Endodermal cell (in vitro differentiated cells): Measurements from ENCODE around the gene HES1. TPM values are rescaled to one million over a fixed set of nuclear protein-coding genes. Genes with fewer than 3 reads are reported as not detected.

Experiments
- DNase-seq: peaks from one replicate; pipeline ENCODE4 v3.0.0-alpha.2; 2017
- H3K27ac ChIP-seq: 2 replicates; pipeline ENCODE4 v1.5.1; 2013; ENCODE audit warnings: mild to moderate bottlenecking, low read depth, low read length, moderate library complexity
- H3K27me3 ChIP-seq: 2 replicates; pipeline ENCODE4 v1.6.1; 2013; ENCODE audit warnings: mild to moderate bottlenecking, low read length, moderate library complexity; ENCODE audit not compliant: insufficient read depth, control insufficient read depth, poor library complexity, severe bottlenecking
- H3K36me3 ChIP-seq: 2 replicates; pipeline ENCODE4 v1.7.0; 2013; ENCODE audit warnings: mild to moderate bottlenecking, low read length, moderate library complexity; ENCODE audit not compliant: control insufficient read depth, insufficient read depth
- H3K4me1 ChIP-seq: one replicate; pipeline ENCODE4 v1.7.0; 2013; ENCODE audit warnings: low read length; ENCODE audit not compliant: control insufficient read depth, insufficient read depth
- H3K4me3 ChIP-seq: 2 replicates; pipeline ENCODE4 v1.5.1; 2013; ENCODE audit warnings: mild to moderate bottlenecking, low read length, moderate library complexity
- H3K9ac ChIP-seq: 2 replicates; pipeline ENCODE4 v1.6.1; 2013; ENCODE audit warnings: mild to moderate bottlenecking, low read length, moderate library complexity; ENCODE audit not compliant: poor library complexity, severe bottlenecking; ENCODE audit errors: extremely low read depth
- H3K9me3 ChIP-seq: 2 replicates; pipeline ENCODE4 v1.6.1; 2013; ENCODE audit warnings: mild to moderate bottlenecking, low read length, moderate library complexity; ENCODE audit not compliant: control insufficient read depth
- H3K27ac Mint-ChIP-seq: 2 replicates; pipeline ENCODE4 v1.8.0; 2020; ENCODE audit warnings: mixed read lengths
- H3K27me3 Mint-ChIP-seq: 2 replicates; pipeline ENCODE4 v1.8.0; 2021; ENCODE audit warnings: mild to moderate bottlenecking, mixed read lengths; ENCODE audit not compliant: insufficient read depth
- H3K36me3 Mint-ChIP-seq: 2 replicates; pipeline ENCODE4 v1.8.0; 2020; ENCODE audit warnings: low read depth, mixed read lengths
- H3K4me1 Mint-ChIP-seq: 2 replicates; pipeline ENCODE4 v1.8.0; 2020; ENCODE audit warnings: mixed read lengths
- H3K4me3 Mint-ChIP-seq: 2 replicates; pipeline ENCODE4 v1.8.0; 2020; ENCODE audit warnings: mild to moderate bottlenecking, moderate library complexity, mixed read lengths
- H3K9me3 Mint-ChIP-seq: 2 replicates; pipeline ENCODE4 v1.8.0; 2020; ENCODE audit warnings: mild to moderate bottlenecking, mixed read lengths
- CTCF ChIP-seq: fragments of 200-600 bp; sonication (generic); conservative IDR thresholded peaks from 2 replicates; pipeline ENCODE4 v1.5.0; 2021; ENCODE audit warnings: antibody characterized with exemption, mild to moderate bottlenecking
- WGBS, 2 experiments: methylation state at CpG; one replicate each; pipeline versions ENCODE4 v1.1.5 to v1.1.7; 2013; ENCODE audit warnings: missing lambda C conversion rate in 2 of 2, mixed read lengths in 1 of 2; ENCODE audit not compliant: insufficient coverage in 1 of 2, insufficient read length in 1 of 2; 5-methylcytosine and 5-hydroxymethylcytosine counted together
- total RNA-seq, 2 donors: library from RNA; stranded (reverse); fragmentation: NEBNext Ultra II Directional in 1 of 2; extraction: Animal tissue kit (Norgen Biotek cat#: 25700) in 1 of 2; gene quantifications; 2 replicates in 1 of 2; 3 replicates in 1 of 2; pipeline ENCODE4 v1.2.1, GENCODE V29; 2021

HES1 gene
- total RNA-seq, 2 donors from 2014 or later: 2.1 to 17.5 TPM

- H3K4me1 ChIP-seq: peaks cover 3% of the 10 kb centered on the region
- no peak overlapping the region for H3K4me3 ChIP-seq
- no peak overlapping the region for H3K27ac ChIP-seq
- no peaks in the 10 kb centered on the region for H3K9me3 ChIP-seq
- Mint-ChIP-seq H3K27me3 (peaks cover 16% of the 10 kb centered on the region), H3K9me3 (no peaks in the 10 kb centered on the region), H3K4me1 (peaks cover 32% of the 10 kb centered on the region), H3K27ac (no peak overlapping the region), H3K36me3 (no peaks in the 10 kb centered on the region), H3K4me3 (no peak overlapping the region)
- TF ChIP-seq CTCF: no peak
- H3K36me3 ChIP-seq: no peaks in the 10 kb centered on the region
- DNase-seq: peak; percentile 73
- no peak overlapping the region for H3K9ac ChIP-seq
- WGBS, 2 experiments: 85 to 92% methylated on average over 11 to 14 of the region's 14 CpGs
- H3K27me3 ChIP-seq: no peaks in the 10 kb centered on the region
Measured at GRCh38 chr3:194097141-194097882, 38.6 kb upstream of the HES1 start.

- 75 to 86% methylated on average over 4 to 10 of the region's 10 CpGs for WGBS, 2 experiments
- Mint-ChIP-seq H3K27me3 (peaks cover 16% of the 10 kb centered on the region), H3K27ac (no peak overlapping the region)
Measured at GRCh38 chr3:194098081-194098842, 37.7 kb upstream of the HES1 start.

GRCh38 chr3:194098843-194099183 is 37.1 kb upstream of the HES1 start:
- Histone ChIP-seq H3K9ac (no peak overlapping the region), H3K9me3 (no peaks in the 10 kb centered on the region), H3K4me3 (no peak overlapping the region), H3K27ac (no peak overlapping the region), H3K4me1 (peaks cover 3% of the 10 kb centered on the region), H3K36me3 (no peaks in the 10 kb centered on the region), H3K27me3 (no peaks in the 10 kb centered on the region)
- TF ChIP-seq CTCF: no peak
- Mint-ChIP-seq H3K36me3 (no peaks in the 10 kb centered on the region), H3K4me3 (no peak overlapping the region), H3K9me3 (no peaks in the 10 kb centered on the region), H3K27ac (no peak overlapping the region), H3K4me1 (peaks cover 33% of the 10 kb centered on the region), H3K27me3 (peaks cover 16% of the 10 kb centered on the region)
- WGBS, 2 experiments: 76 to 86% methylated on average over 2 to 4 of the region's 4 CpGs
- no peak for DNase-seq

More at GRCh38 chr3:194098081-194098842, 37.7 kb upstream of the HES1 start:
- H3K4me1 Mint-ChIP-seq: peaks cover 31% of the 10 kb centered on the region
- no peaks in the 10 kb centered on the region for H3K9me3 ChIP-seq
- no peak for DNase-seq
- peaks cover 3% of the 10 kb centered on the region for H3K4me1 ChIP-seq
- H3K4me3 ChIP-seq: no peak overlapping the region
- H3K36me3 ChIP-seq: no peaks in the 10 kb centered on the region
- no peaks in the 10 kb centered on the region for H3K9me3 Mint-ChIP-seq
- no peak overlapping the region for H3K27ac ChIP-seq
- TF ChIP-seq CTCF: no peak
- H3K27me3 ChIP-seq: no peaks in the 10 kb centered on the region
- H3K36me3 Mint-ChIP-seq: no peaks in the 10 kb centered on the region
- H3K4me3 Mint-ChIP-seq: no peak overlapping the region
- no peak overlapping the region for H3K9ac ChIP-seq
